NCI-H2107 treated with DMSO at 0.1 percent for 48 hours (cell line): ENCODE data around the gene ELFN1.
A peak's percentile ranks its signal among the peaks of the same experiment; 100 is the strongest.

Experiments
- DNase-seq: peaks from one replicate; lab custom pipeline; 2025; ENCODE audit not compliant: unreplicated experiment; lab: John Stamatoyannopoulos, UW

The ELFN1 gene

GRCh38 chr7:1669954-1670893 is at the start of gene ELFN1:
Gene ELFN1 (plus strand): TSS chr7:1670277. CDS start chr7:1744597, 74,320 bp downstream.
- no peak for DNase-seq

- no peak for DNase-seq
These were observed 49.2 kb upstream of the ELFN1 start for GRCh38 chr7:1620835-1621234.

GRCh38 chr7:1621718-1622117 is 48.4 kb upstream of the ELFN1 start:
- no peak for DNase-seq

- no peak for DNase-seq
These were observed 47.6 kb upstream of the ELFN1 start for GRCh38 chr7:1622441-1622840.

GRCh38 chr7:1623810-1624209 is 46.3 kb upstream of the ELFN1 start:
- no peak for DNase-seq

GRCh38 chr7:1624999-1625927 is 44.8 kb upstream of the ELFN1 start:
- DNase-seq: no peak

- no peak for DNase-seq
These were observed 43.3 kb upstream of the ELFN1 start for GRCh38 chr7:1626769-1627168.

- DNase-seq: no peak
These were observed 39.3 kb upstream of the ELFN1 start for GRCh38 chr7:1630700-1631336.

GRCh38 chr7:1631678-1632077 is 38.4 kb upstream of the ELFN1 start:
- no peak for DNase-seq

- DNase-seq: no peak
These were observed 37.6 kb upstream of the ELFN1 start for GRCh38 chr7:1632506-1632905.

GRCh38 chr7:1632916-1633785 is 36.9 kb upstream of the ELFN1 start:
- no peak for DNase-seq

- no peak for DNase-seq
These were observed 34.7 kb upstream of the ELFN1 start for GRCh38 chr7:1635401-1635800.

- DNase-seq: no peak
These were observed 32.9 kb upstream of the ELFN1 start for GRCh38 chr7:1637155-1637554.

GRCh38 chr7:1638215-1638661 is 31.8 kb upstream of the ELFN1 start:
- DNase-seq: peak; percentile 95

- no peak for DNase-seq
These were observed 31.0 kb upstream of the ELFN1 start for GRCh38 chr7:1639071-1639470.

GRCh38 chr7:1639532-1640175 is 30.4 kb upstream of the ELFN1 start:
- no peak for DNase-seq

GRCh38 chr7:1640376-1641172 is 29.5 kb upstream of the ELFN1 start:
- DNase-seq: no peak

- DNase-seq: no peak
These were observed 28.9 kb upstream of the ELFN1 start for GRCh38 chr7:1641173-1641572.
